ENCODE measurements around the gene NPTX1.

Gene NPTX1

GRCh38 chr17:80438806-80439205 lies 37.6 kb downstream of the NPTX1 start:
- TF ChIP-seq, protein P1, sequence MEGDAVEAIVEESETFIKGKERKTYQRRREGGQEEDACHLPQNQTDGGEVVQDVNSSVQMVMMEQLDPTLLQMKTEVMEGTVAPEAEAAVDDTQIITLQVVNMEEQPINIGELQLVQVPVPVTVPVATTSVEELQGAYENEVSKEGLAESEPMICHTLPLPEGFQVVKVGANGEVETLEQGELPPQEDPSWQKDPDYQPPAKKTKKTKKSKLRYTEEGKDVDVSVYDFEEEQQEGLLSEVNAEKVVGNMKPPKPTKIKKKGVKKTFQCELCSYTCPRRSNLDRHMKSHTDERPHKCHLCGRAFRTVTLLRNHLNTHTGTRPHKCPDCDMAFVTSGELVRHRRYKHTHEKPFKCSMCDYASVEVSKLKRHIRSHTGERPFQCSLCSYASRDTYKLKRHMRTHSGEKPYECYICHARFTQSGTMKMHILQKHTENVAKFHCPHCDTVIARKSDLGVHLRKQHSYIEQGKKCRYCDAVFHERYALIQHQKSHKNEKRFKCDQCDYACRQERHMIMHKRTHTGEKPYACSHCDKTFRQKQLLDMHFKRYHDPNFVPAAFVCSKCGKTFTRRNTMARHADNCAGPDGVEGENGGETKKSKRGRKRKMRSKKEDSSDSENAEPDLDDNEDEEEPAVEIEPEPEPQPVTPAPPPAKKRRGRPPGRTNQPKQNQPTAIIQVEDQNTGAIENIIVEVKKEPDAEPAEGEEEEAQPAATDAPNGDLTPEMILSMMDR (IDR thresholded peaks at IDR 0.05; ENCODE audit: low read depth, low read length, missing control alignments) = no peak
- in situ Hi-C loops (cut with HindIII; ENCODE audit: low sequenced_read_pairs) = loop anchor here (25.0 kb wide), 2 partner anchors 523 to 648 kb away; no protein-coding TSS in a partner anchor
- H3K4me3 ChIP-seq (ENCODE audit: low read depth, low read length) = no peak overlapping the region
- no peak for DNase-seq (ENCODE audit: low read depth)

GRCh38 chr17:80437532-80437931 lies 38.9 kb downstream of the NPTX1 start:
- H3K4me3 ChIP-seq (ENCODE audit: low read depth, low read length) = no peak overlapping the region
- DNase-seq (ENCODE audit: low read depth) = no peak
- TF ChIP-seq, protein P1 (IDR thresholded peaks at IDR 0.05; ENCODE audit: low read depth, low read length, missing control alignments) = no peak
- in situ Hi-C loops (cut with HindIII; ENCODE audit: low sequenced_read_pairs) = loop anchor here (25.0 kb wide), 2 partner anchors 525 to 650 kb away; no protein-coding TSS in a partner anchor

- no peak overlapping the region for H3K4me3 ChIP-seq (ENCODE audit: low read depth, low read length)
- in situ Hi-C loops (cut with HindIII; ENCODE audit: low sequenced_read_pairs) = loop anchor here (25.0 kb wide), 2 partner anchors 528 to 653 kb away; no protein-coding TSS in a partner anchor
- TF ChIP-seq, protein P1 (IDR thresholded peaks at IDR 0.05; ENCODE audit: low read depth, low read length, missing control alignments) = no peak
- no peak for DNase-seq (ENCODE audit: low read depth)
Observed at GRCh38 chr17:80433916-80434666, 42.3 kb downstream of the NPTX1 start.

- DNase-seq (ENCODE audit: low read depth) = no peak
- no peak overlapping the region for H3K4me3 ChIP-seq (ENCODE audit: low read depth, low read length)
- in situ Hi-C loops (cut with HindIII; ENCODE audit: low sequenced_read_pairs) = loop anchor here (25.0 kb wide), 2 partner anchors 529 to 654 kb away; no protein-coding TSS in a partner anchor
- TF ChIP-seq, protein P1 (IDR thresholded peaks at IDR 0.05; ENCODE audit: low read depth, low read length, missing control alignments) = no peak
Observed at GRCh38 chr17:80432961-80433550, 43.4 kb downstream of the NPTX1 start.

GRCh38 chr17:80432350-80432955 lies 44.0 kb downstream of the NPTX1 start:
- in situ Hi-C loops (cut with HindIII; ENCODE audit: low sequenced_read_pairs) = loop anchor here (25.0 kb wide), 2 partner anchors 530 to 655 kb away; no protein-coding TSS in a partner anchor
- TF ChIP-seq, protein P1 (IDR thresholded peaks at IDR 0.05; ENCODE audit: low read depth, low read length, missing control alignments) = no peak
- H3K4me3 ChIP-seq (ENCODE audit: low read depth, low read length) = no peak overlapping the region

More at GRCh38 chr17:80432350-80432955, 44.0 kb downstream of the NPTX1 start:
- DNase-seq (ENCODE audit: low read depth) = no peak

Data from astrocyte of the cerebellum (primary cell).